ENCODE data around the gene POLR1B.
"Not testable (repeated sequence)": the region's sequence is repeated elsewhere in the genome, so short reads cannot be mapped to it uniquely, and the experiment has no call there.

The POLR1B gene

DNA sequence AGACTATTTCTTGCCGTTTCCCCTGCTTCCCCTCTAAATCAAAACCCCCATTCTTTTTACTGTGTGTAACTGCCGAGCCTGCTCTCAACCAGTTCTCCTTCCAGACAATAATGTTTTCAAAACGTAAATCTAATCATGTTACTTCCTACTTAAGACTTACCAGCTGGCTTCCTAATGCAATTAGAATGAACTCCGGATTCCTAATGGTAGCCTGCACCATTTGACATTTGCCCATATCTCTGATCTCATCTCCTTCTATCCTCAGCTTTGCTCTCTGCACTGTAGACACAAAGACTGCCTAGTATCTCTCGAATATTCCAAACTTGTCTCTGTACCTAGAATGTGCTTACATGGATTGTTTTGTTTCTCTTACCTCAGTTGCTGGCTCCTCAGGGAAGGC lies 47.4 kb upstream of the POLR1B start:
- no peak for TF ChIP-seq CTCF (IDR thresholded peaks at IDR 0.05; ENCODE audit: insufficient read depth, low read length, poor library complexity, severe bottlenecking)
- no peak for TF ChIP-seq EZH2phosphoT487 (conservative IDR thresholded peaks at IDR 0.05; ENCODE audit: low read length)
- H3K4me3 ChIP-seq (ENCODE audit: insufficient read depth, low read length, poor library complexity, severe bottlenecking), result no peak overlapping the region
- H2AFZ ChIP-seq (ENCODE audit: low read depth, low read length, severe bottlenecking), result no peak overlapping the region
- no peaks in the 10 kb centered on the region for H3K9me3 ChIP-seq (ENCODE audit: insufficient read depth, low read length)
- peaks cover 7% of the 10 kb centered on the region; the same call in 1 of the 2 replicates for H3K36me3 ChIP-seq (ENCODE audit: low read length)
- H3K27ac ChIP-seq (ENCODE audit: low read depth, low read length), result no peak overlapping the region
- H3K27me3 ChIP-seq (ENCODE audit: low read length), result no peaks in the 10 kb centered on the region
- H3K9me2 ChIP-seq (replicated peaks; ENCODE audit: insufficient read depth, low read length), result no peaks in the 10 kb centered on the region
- H3F3A ChIP-seq (ENCODE audit: insufficient read depth), result no peaks in the 10 kb centered on the region
- no peaks in the 10 kb centered on the region for H4K20me1 ChIP-seq (ENCODE audit: low read depth, low read length)
- no peak overlapping the region for H3K4me2 ChIP-seq (ENCODE audit: low read depth, low read length, poor library complexity, severe bottlenecking)
- H3K9ac ChIP-seq (ENCODE audit: low read length), result no peak overlapping the region
- H3K79me2 ChIP-seq (ENCODE audit: insufficient read depth, low read length), result peaks cover 10% of the 10 kb centered on the region

DNA sequence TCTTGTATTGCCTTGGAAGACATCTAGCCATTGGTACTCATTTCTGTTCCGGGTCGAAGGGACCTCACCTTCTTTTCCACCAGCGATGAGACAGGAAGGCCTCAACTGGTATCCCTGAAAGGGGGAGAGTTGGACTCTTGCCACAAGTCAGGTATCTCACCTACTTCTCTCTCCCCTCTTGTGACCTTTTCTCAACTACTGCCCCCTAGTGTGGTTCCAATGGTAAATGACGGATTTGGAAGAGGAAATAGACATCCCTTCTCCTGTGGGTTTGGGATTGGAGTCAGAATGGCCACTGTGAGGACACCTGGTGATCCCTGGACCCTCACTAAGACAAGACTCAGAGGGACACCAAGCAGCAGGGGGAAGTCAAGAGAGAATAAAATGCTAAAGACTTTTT lies 46.4 kb upstream of the POLR1B start:
- H3K9me2 ChIP-seq (replicated peaks; ENCODE audit: insufficient read depth, low read length); H4K20me1 ChIP-seq (ENCODE audit: low read depth, low read length); H3K27ac ChIP-seq (ENCODE audit: low read depth, low read length); H3F3A ChIP-seq (ENCODE audit: insufficient read depth); H3K4me2 ChIP-seq (ENCODE audit: low read depth, low read length, poor library complexity, severe bottlenecking); H3K79me2 ChIP-seq (ENCODE audit: insufficient read depth, low read length); H3K4me3 ChIP-seq (ENCODE audit: insufficient read depth, low read length, poor library complexity, severe bottlenecking); H3K36me3 ChIP-seq (ENCODE audit: low read length); H2AFZ ChIP-seq (ENCODE audit: low read depth, low read length, severe bottlenecking); H3K9ac ChIP-seq (ENCODE audit: low read length); H3K9me3 ChIP-seq (ENCODE audit: insufficient read depth, low read length); H3K27me3 ChIP-seq (ENCODE audit: low read length): not testable (repeated sequence)

- not testable (repeated sequence) for H3K79me2 ChIP-seq (ENCODE audit: insufficient read depth, low read length); H3K4me3 ChIP-seq (ENCODE audit: insufficient read depth, low read length, poor library complexity, severe bottlenecking); H3F3A ChIP-seq (ENCODE audit: insufficient read depth); H3K9me2 ChIP-seq (replicated peaks; ENCODE audit: insufficient read depth, low read length); H3K4me2 ChIP-seq (ENCODE audit: low read depth, low read length, poor library complexity, severe bottlenecking); H3K9ac ChIP-seq (ENCODE audit: low read length); H3K27me3 ChIP-seq (ENCODE audit: low read length); H2AFZ ChIP-seq (ENCODE audit: low read depth, low read length, severe bottlenecking); H4K20me1 ChIP-seq (ENCODE audit: low read depth, low read length); H3K27ac ChIP-seq (ENCODE audit: low read depth, low read length); H3K9me3 ChIP-seq (ENCODE audit: insufficient read depth, low read length)
- peaks cover 10% of the 10 kb centered on the region; the same call in 1 of the 2 replicates for H3K36me3 ChIP-seq (ENCODE audit: low read length)
Measured at GRCh38 chr2:112500850-112501484, 41.3 kb upstream of the POLR1B start.

DNA sequence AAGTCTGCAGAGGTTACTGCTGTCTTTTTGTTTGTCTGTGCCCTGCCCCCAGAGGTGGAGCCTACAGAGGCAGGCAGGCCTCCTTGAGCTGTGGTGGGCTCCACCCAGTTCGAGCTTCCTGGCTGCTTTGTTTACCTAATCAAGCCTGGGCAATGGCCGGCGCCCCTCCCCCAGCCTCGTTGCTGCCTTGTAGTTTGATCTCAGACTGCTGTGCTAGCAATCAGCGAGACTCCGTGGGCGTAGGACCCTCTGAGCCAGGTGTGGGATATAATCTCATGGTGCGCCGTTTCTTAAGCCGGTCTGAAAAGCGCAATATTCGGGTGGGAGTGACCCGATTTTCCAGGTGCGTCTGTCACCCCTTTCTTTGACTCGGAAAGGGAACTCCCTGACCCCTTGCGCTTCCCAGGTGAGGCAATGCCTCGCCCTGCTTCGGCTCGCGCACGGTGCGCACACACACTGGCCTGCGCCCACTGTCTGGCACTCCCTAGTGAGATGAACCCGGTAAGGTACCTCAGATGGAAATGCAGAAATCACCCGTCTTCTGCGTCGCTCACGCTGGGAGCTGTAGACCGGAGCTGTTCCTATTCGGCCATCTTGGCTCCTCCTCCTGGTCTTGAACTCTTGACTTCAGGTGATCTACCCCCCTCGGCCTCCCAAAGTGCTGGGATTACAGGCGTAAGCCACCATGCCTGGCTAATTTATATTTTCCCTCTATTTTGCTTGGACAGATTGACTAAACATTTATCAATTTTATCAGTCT lies 32.8 kb upstream of the POLR1B start:
- not testable (repeated sequence) for H3K9ac ChIP-seq (ENCODE audit: low read length); H3K9me3 ChIP-seq (ENCODE audit: insufficient read depth, low read length); H3K4me3 ChIP-seq (ENCODE audit: insufficient read depth, low read length, poor library complexity, severe bottlenecking); H3K79me2 ChIP-seq (ENCODE audit: insufficient read depth, low read length); H3F3A ChIP-seq (ENCODE audit: insufficient read depth); H3K4me2 ChIP-seq (ENCODE audit: low read depth, low read length, poor library complexity, severe bottlenecking); H3K27ac ChIP-seq (ENCODE audit: low read depth, low read length); H3K27me3 ChIP-seq (ENCODE audit: low read length); H4K20me1 ChIP-seq (ENCODE audit: low read depth, low read length); H3K9me2 ChIP-seq (replicated peaks; ENCODE audit: insufficient read depth, low read length); H2AFZ ChIP-seq (ENCODE audit: low read depth, low read length, severe bottlenecking)
- H3K36me3 ChIP-seq (ENCODE audit: low read length), result peaks cover 15% of the 10 kb centered on the region

DNA sequence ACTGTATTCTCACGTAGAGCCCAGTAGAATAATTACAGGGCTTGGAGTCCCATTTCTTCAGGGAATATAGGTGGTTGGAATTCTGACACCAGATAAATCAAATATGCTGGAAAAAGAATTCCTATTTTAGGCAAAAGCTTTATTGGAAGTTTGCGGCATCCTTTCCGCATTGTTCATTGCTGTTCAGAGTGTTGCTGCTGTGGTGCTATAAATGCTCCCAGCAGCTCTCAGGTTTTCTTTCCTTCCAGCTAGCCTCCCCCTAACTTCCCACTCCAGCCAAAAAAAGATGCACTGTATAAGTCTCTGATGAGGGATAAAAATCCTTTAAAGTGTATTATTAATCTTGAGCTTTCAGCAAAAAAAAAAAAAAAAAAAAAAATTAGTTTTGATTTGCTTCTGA lies 25.5 kb upstream of the POLR1B start:
- no peak overlapping the region for H3K4me3 ChIP-seq (ENCODE audit: insufficient read depth, low read length, poor library complexity, severe bottlenecking)
- H3K9me2 ChIP-seq (replicated peaks; ENCODE audit: insufficient read depth, low read length), result no peaks in the 10 kb centered on the region
- no peaks in the 10 kb centered on the region for H3K27me3 ChIP-seq (ENCODE audit: low read length)
- H3K9me3 ChIP-seq (ENCODE audit: insufficient read depth, low read length), result no peaks in the 10 kb centered on the region
- TF ChIP-seq CTCF (IDR thresholded peaks at IDR 0.05; ENCODE audit: insufficient read depth, low read length, poor library complexity, severe bottlenecking) (no peak), EZH2phosphoT487 (conservative IDR thresholded peaks at IDR 0.05; ENCODE audit: low read length) (no peak)
- H2AFZ ChIP-seq (ENCODE audit: low read depth, low read length, severe bottlenecking), result no peak overlapping the region
- H3K27ac ChIP-seq (ENCODE audit: low read depth, low read length), result no peak overlapping the region
- H3K36me3 ChIP-seq (ENCODE audit: low read length), result peaks cover 25% of the 10 kb centered on the region
- no peak overlapping the region for H3K4me2 ChIP-seq (ENCODE audit: low read depth, low read length, poor library complexity, severe bottlenecking)
- H3K9ac ChIP-seq (ENCODE audit: low read length), result no peak overlapping the region
- H3F3A ChIP-seq (ENCODE audit: insufficient read depth), result no peaks in the 10 kb centered on the region
- H4K20me1 ChIP-seq (ENCODE audit: low read depth, low read length), result no peaks in the 10 kb centered on the region
- H3K79me2 ChIP-seq (ENCODE audit: insufficient read depth, low read length), result no peaks in the 10 kb centered on the region
